Measurements from ENCODE around the gene SPDYE8. TPM values are rescaled to one million over a fixed set of nuclear protein-coding genes. Genes with fewer than 3 reads are reported as not detected.
"Not testable (repeated sequence)": the region's sequence is repeated elsewhere in the genome, so short reads cannot be mapped to it uniquely, and the experiment has no call there.

SPDYE8 gene
- total RNA-seq, 5 donors from 2014 or later (not counting 1 experiment from before 2014, with no cell fraction given): not detected

- H3K36me3 Mint-ChIP-seq; H3K4me1 ChIP-seq (ENCODE audit: control insufficient read depth in 1 of 2, extremely low read depth in 1 of 2, insufficient read depth in 2 of 2, low read length in 2 of 2); H3K9me3 ChIP-seq; H3K9me3 Mint-ChIP-seq; H3K4me1 Mint-ChIP-seq; H3K27ac ChIP-seq (ENCODE audit: low read length); H3K4me3 Mint-ChIP-seq; DNase-seq; H3K27ac Mint-ChIP-seq; H3K27me3 ChIP-seq (replicated peaks in 1 of 2; ENCODE audit: control insufficient read depth in 2 of 2, extremely low read depth in 1 of 2, insufficient read depth in 2 of 2, low read length in 1 of 2); H3K27me3 Mint-ChIP-seq; CTCF ChIA-PET; H3K36me3 ChIP-seq (ENCODE audit: control insufficient read depth in 2 of 2, extremely low read depth in 1 of 2, insufficient read depth in 1 of 2, low read length in 1 of 2); H3K4me3 ChIP-seq (ENCODE audit: control insufficient read depth in 1 of 2, extremely low read depth in 1 of 2, low read length in 1 of 2); POLR2A ChIA-PET: not testable (repeated sequence)
- no CpG with 5 or more reads among the region's 55 CpGs for WGBS (ENCODE audit: insufficient coverage)
- ATAC-seq (replicated peaks in 1 of 4): peak in 2 of 4 experiments; percentile 12 to 15
These were observed 53.8 kb downstream of the SPDYE8 start for GRCh38 chr7:72975656-72976286.

DNA sequence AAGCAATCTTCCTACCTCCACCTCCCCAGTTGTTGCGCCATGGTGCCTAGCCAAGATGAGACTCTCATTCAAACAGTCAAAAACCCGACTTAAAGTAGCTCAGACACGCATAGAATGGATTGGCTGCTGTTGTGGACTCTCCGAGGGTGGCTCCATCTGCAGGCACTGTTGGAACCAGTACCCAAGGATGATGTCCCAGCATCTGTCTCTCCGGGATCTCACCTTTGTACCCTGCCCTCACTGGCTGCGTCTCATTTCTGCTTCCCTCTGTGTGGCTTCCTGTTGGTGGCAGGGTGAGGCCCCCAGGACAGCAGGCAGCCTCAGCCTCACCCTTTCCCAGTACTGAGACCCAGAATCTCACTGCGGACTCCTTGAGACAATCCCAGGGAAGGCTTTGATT lies 54.8 kb downstream of the SPDYE8 start:
- CTCF ChIA-PET; H3K27ac Mint-ChIP-seq; H3K4me1 ChIP-seq (ENCODE audit: control insufficient read depth in 1 of 2, extremely low read depth in 1 of 2, insufficient read depth in 2 of 2, low read length in 2 of 2); H3K9me3 Mint-ChIP-seq; H3K4me1 Mint-ChIP-seq; H3K36me3 Mint-ChIP-seq; H3K4me3 ChIP-seq (ENCODE audit: control insufficient read depth in 1 of 2, extremely low read depth in 1 of 2, low read length in 1 of 2); DNase-seq; H3K9me3 ChIP-seq; H3K36me3 ChIP-seq (ENCODE audit: control insufficient read depth in 2 of 2, extremely low read depth in 1 of 2, insufficient read depth in 1 of 2, low read length in 1 of 2); POLR2A ChIA-PET; H3K27me3 ChIP-seq (replicated peaks in 1 of 2; ENCODE audit: control insufficient read depth in 2 of 2, extremely low read depth in 1 of 2, insufficient read depth in 2 of 2, low read length in 1 of 2); H3K27me3 Mint-ChIP-seq; H3K27ac ChIP-seq (ENCODE audit: low read length); H3K4me3 Mint-ChIP-seq: not testable (repeated sequence)
- peak in 2 of 4 experiments; percentile 14 to 18 for ATAC-seq (replicated peaks in 1 of 4)
- WGBS (ENCODE audit: insufficient coverage): no CpG with 5 or more reads among the region's 7 CpGs

DNA sequence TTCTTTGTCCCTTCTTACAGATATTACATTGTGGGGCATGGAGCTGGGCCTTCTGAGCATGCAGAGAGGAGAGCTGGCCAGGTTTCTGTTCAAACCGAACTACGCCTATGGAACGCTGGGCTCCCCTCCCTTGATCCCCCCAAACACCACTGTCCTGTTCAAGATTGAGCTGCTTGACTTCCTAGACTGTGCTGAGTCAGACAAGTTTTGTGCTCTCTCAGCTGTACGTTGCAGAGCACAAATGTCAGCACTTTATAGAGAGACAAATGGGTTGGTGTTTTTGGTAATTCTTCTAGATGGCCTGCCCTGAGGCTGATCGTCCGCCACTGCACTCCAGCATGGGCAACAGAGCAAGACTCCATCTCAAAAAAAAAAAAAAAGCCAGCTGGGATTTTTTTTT lies 58.1 kb downstream of the SPDYE8 start:
- POLR2A ChIA-PET; ATAC-seq (replicated peaks in 1 of 4); DNase-seq: not testable (repeated sequence)

More for the DNA sequence above, 58.1 kb downstream of the SPDYE8 start:
- H3K9me3 ChIP-seq; H3K9me3 Mint-ChIP-seq; H3K36me3 Mint-ChIP-seq; H3K27me3 ChIP-seq (replicated peaks in 1 of 2; ENCODE audit: control insufficient read depth in 2 of 2, extremely low read depth in 1 of 2, insufficient read depth in 2 of 2, low read length in 1 of 2); H3K4me1 ChIP-seq (ENCODE audit: control insufficient read depth in 1 of 2, extremely low read depth in 1 of 2, insufficient read depth in 2 of 2, low read length in 2 of 2); H3K27me3 Mint-ChIP-seq; CTCF ChIA-PET; H3K36me3 ChIP-seq (ENCODE audit: control insufficient read depth in 2 of 2, extremely low read depth in 1 of 2, insufficient read depth in 1 of 2, low read length in 1 of 2); H3K27ac ChIP-seq (ENCODE audit: low read length); H3K4me3 ChIP-seq (ENCODE audit: control insufficient read depth in 1 of 2, extremely low read depth in 1 of 2, low read length in 1 of 2); H3K4me1 Mint-ChIP-seq; H3K27ac Mint-ChIP-seq; H3K4me3 Mint-ChIP-seq: not testable (repeated sequence)
- WGBS (ENCODE audit: insufficient coverage): no CpG with 5 or more reads among the region's 6 CpGs

Other genes starting within 250 kb of the SPDYE8 start
- gene TYW1B, start 201.6 kb downstream of the SPDYE8 start, total RNA-seq: 1 to 10 TPM; 3.7 to 7.3 (median 5.7) TPM
- gene POM121, start 104.7 kb downstream of the SPDYE8 start, total RNA-seq: 10 to 100 TPM; 58.4 to 68.6 (median 65.9) TPM
- gene TRIM74, start 60.3 kb downstream of the SPDYE8 start, total RNA-seq: 1 to 10 TPM; 2.7 to 8.3 (median 5.5) TPM
- not detected for gene SPDYE11, start 28.1 kb upstream of the SPDYE8 start, total RNA-seq
- not detected for gene SPDYE9, start 56.3 kb upstream of the SPDYE8 start, total RNA-seq

All from T-cell (primary cell).